ENCODE results near the gene KLHL29. TPM values are rescaled to one million over a fixed set of nuclear protein-coding genes. Genes with fewer than 3 reads are reported as not detected.

Gene KLHL29
- polyA plus RNA-seq, 3 donors, result 0.03 TPM; not detected in 2

DNA sequence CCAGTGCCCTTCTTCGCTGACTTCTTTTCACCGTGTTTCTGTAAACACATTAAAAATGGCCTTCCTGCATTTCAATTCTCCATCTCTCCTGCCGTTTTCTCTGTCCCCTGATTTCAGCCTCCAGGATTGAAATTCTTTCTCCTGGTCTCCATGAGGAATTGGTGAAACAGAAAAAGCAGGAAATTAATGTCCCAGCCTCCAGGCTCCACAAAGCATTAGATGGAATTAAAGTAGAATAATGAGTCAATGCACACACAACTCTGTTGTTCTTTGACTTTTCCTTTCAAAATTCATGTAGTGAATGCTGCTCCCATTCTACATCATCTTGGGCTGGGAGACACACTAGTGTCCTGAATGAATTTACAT lies 209.5 kb downstream of the KLHL29 start:
- no peaks in the 10 kb centered on the region for H4K20me1 ChIP-seq (ENCODE audit: insufficient read depth, low read length)
- no peak overlapping the region for H3K4me3 Mint-ChIP-seq
- peaks cover 0 to 6% of the 10 kb centered on the region in 2 donors for H3K27me3 ChIP-seq (ENCODE audit: control insufficient read depth in 2 of 2, insufficient read depth in 2 of 2, low read length in 2 of 2)
- intact Hi-C loops (cut with micrococcal nuclease), result no loop called here
- H3K79me2 ChIP-seq (ENCODE audit: insufficient read depth, low read length), result no peaks in the 10 kb centered on the region
- H3K27ac Mint-ChIP-seq, result no peak overlapping the region
- H3K4me3 ChIP-seq (replicated peaks in 1 of 3; ENCODE audit: low read depth in 2 of 3, low read length in 3 of 3), result no peak overlapping the region
- no CpG with 5 or more reads among the region's 3 CpGs for WGBS (ENCODE audit: insufficient coverage)
- no peak overlapping the region for H3K9ac ChIP-seq (ENCODE audit: insufficient read depth, low read length, poor library complexity, severe bottlenecking)
- H3K36me3 Mint-ChIP-seq, result no peaks in the 10 kb centered on the region
- no peaks in the 10 kb centered on the region for H3K4me1 ChIP-seq (ENCODE audit: control insufficient read depth in 1 of 2, insufficient read depth in 2 of 2, low read length in 2 of 2)
- H3K27me3 Mint-ChIP-seq (ENCODE audit: low read depth in 3 of 3), result peaks cover 5 to 30% (median 14%) of the 10 kb centered on the region in 3 donors
- H3K27ac ChIP-seq (ENCODE audit: low read depth in 1 of 2, low read length in 2 of 2), result no peak overlapping the region
- no peak overlapping the region for H3K4me2 ChIP-seq (replicated peaks; ENCODE audit: extremely low read depth, low read length, poor library complexity, severe bottlenecking)
- TF ChIP-seq, protein P1, sequence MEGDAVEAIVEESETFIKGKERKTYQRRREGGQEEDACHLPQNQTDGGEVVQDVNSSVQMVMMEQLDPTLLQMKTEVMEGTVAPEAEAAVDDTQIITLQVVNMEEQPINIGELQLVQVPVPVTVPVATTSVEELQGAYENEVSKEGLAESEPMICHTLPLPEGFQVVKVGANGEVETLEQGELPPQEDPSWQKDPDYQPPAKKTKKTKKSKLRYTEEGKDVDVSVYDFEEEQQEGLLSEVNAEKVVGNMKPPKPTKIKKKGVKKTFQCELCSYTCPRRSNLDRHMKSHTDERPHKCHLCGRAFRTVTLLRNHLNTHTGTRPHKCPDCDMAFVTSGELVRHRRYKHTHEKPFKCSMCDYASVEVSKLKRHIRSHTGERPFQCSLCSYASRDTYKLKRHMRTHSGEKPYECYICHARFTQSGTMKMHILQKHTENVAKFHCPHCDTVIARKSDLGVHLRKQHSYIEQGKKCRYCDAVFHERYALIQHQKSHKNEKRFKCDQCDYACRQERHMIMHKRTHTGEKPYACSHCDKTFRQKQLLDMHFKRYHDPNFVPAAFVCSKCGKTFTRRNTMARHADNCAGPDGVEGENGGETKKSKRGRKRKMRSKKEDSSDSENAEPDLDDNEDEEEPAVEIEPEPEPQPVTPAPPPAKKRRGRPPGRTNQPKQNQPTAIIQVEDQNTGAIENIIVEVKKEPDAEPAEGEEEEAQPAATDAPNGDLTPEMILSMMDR (IDR thresholded peaks at IDR 0.05), result no peak
- H3K36me3 ChIP-seq (replicated peaks in 1 of 2; ENCODE audit: control insufficient read depth in 1 of 2, insufficient read depth in 2 of 2, low read length in 2 of 2), result no peaks in the 10 kb centered on the region
- peaks cover 0 to 2% (median 0%) of the 10 kb centered on the region in 7 donors for H3K9me3 Mint-ChIP-seq
- no peaks in the 10 kb centered on the region for H3K4me1 Mint-ChIP-seq
- no peaks in the 10 kb centered on the region for H3K9me3 ChIP-seq (replicated peaks in 1 of 2; ENCODE audit: control insufficient read depth in 1 of 2, insufficient read depth in 1 of 2, low read length in 2 of 2)
- DNase-seq, result no peak
- no peak overlapping the region for H2AFZ ChIP-seq (ENCODE audit: insufficient read depth, low read depth, low read length, poor library complexity, severe bottlenecking)

DNA sequence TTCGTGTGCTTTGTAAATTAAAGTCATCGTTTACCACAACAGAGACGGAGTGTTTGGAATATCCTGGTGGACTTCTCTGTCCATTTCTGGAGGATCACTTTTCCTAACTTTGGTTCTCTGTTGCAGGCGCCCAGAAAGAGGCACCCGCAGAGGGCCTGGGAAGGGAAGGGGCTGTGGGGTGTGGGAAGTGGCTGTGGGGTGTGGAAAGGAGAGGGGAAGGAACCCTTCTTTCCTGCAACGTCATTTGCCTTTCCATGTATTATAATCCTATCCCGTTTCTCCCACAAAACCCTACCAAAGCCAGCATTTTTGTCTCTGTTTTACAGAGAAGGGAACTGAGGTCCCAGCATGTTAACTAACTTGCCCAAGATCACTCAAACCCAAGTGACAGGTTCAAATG lies 210.0 kb downstream of the KLHL29 start:
- no peak overlapping the region for H3K27ac Mint-ChIP-seq
- H3K27me3 Mint-ChIP-seq (ENCODE audit: low read depth in 3 of 3), result peaks cover 5 to 32% (median 15%) of the 10 kb centered on the region in 3 donors
- Histone ChIP-seq H3K4me3 (replicated peaks in 1 of 3; ENCODE audit: low read depth in 2 of 3, low read length in 3 of 3) (no peak overlapping the region), H3K4me1 (ENCODE audit: control insufficient read depth in 1 of 2, insufficient read depth in 2 of 2, low read length in 2 of 2) (no peaks in the 10 kb centered on the region), H4K20me1 (ENCODE audit: insufficient read depth, low read length) (no peaks in the 10 kb centered on the region), H3K36me3 (replicated peaks in 1 of 2; ENCODE audit: control insufficient read depth in 1 of 2, insufficient read depth in 2 of 2, low read length in 2 of 2) (no peaks in the 10 kb centered on the region), H3K9me3 (replicated peaks in 1 of 2; ENCODE audit: control insufficient read depth in 1 of 2, insufficient read depth in 1 of 2, low read length in 2 of 2) (no peaks in the 10 kb centered on the region), H3K27ac (ENCODE audit: low read depth in 1 of 2, low read length in 2 of 2) (no peak overlapping the region), H3K27me3 (ENCODE audit: control insufficient read depth in 2 of 2, insufficient read depth in 2 of 2, low read length in 2 of 2) (peaks cover 0 to 6% of the 10 kb centered on the region in 2 donors), H3K9ac (ENCODE audit: insufficient read depth, low read length, poor library complexity, severe bottlenecking) (no peak overlapping the region), H2AFZ (ENCODE audit: insufficient read depth, low read depth, low read length, poor library complexity, severe bottlenecking) (no peak overlapping the region), H3K4me2 (replicated peaks; ENCODE audit: extremely low read depth, low read length, poor library complexity, severe bottlenecking) (no peak overlapping the region), H3K79me2 (ENCODE audit: insufficient read depth, low read length) (no peaks in the 10 kb centered on the region)
- no peaks in the 10 kb centered on the region for H3K4me1 Mint-ChIP-seq
- no peaks in the 10 kb centered on the region for H3K36me3 Mint-ChIP-seq
- intact Hi-C loops (cut with micrococcal nuclease), result no loop called here
- no peak for DNase-seq
- WGBS (ENCODE audit: insufficient coverage), result 79% methylated on average over 5 of the region's 7 CpGs
- TF ChIP-seq, protein P1 (IDR thresholded peaks at IDR 0.05), result no peak
- peaks cover 0 to 2% (median 0%) of the 10 kb centered on the region in 7 donors for H3K9me3 Mint-ChIP-seq
- no peak overlapping the region for H3K4me3 Mint-ChIP-seq
